Measurements from ENCODE around the gene ACVR1. TPM values are rescaled to one million over a fixed set of nuclear protein-coding genes. Genes with fewer than 3 reads are reported as not detected.

Gene ACVR1
- total RNA-seq, 1 donor from 2014 or later, result 29.9 TPM

DNA sequence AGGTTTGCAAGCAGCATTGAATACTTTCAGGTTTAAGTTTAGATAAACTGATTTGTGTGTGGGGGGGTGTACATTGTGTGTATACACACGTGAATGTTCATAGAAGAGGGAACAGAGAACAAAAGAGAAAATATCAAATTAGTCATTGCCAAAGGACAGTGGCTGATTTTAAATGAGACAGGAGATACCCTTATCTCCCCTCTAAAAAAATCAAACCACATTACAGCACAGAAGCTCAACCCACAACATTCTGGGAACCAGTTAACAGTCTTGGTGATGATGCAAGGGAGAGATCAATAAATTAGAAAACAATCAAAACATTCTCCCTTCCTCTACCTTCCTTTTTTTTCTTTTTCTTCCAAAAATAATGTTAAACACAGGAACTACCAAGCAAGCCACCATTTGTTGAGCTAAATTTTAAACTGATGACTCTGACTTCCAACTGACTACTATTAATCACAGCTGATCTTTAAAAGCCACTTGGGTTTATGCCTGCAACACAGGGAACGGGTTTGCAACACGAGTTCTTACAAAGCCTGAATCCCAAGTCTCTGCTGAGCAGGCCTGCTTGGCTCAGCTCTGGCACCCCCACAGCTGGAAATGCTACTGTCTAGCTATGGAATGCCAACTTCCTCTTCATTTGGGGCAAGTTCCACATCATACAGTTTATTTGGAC is 128.3 kb downstream of the ACVR1 start:
- DNase-seq (ENCODE audit: low spot score), result no peak
- peaks cover 13% of the 10 kb centered on the region for H3K4me1 Mint-ChIP-seq (ENCODE audit: unreplicated experiment)
- no peaks in the 10 kb centered on the region for H3K9me3 Mint-ChIP-seq (ENCODE audit: unreplicated experiment)
- H3K36me3 Mint-ChIP-seq (ENCODE audit: low read depth, unreplicated experiment), result peaks cover 11% of the 10 kb centered on the region
- H3K4me3 Mint-ChIP-seq (ENCODE audit: unreplicated experiment), result no peak overlapping the region
- peaks cover 5% of the 10 kb centered on the region for H3K27me3 Mint-ChIP-seq (ENCODE audit: unreplicated experiment)
- no peak overlapping the region for H3K27ac Mint-ChIP-seq (ENCODE audit: unreplicated experiment)
- TF ChIP-seq, protein P1, sequence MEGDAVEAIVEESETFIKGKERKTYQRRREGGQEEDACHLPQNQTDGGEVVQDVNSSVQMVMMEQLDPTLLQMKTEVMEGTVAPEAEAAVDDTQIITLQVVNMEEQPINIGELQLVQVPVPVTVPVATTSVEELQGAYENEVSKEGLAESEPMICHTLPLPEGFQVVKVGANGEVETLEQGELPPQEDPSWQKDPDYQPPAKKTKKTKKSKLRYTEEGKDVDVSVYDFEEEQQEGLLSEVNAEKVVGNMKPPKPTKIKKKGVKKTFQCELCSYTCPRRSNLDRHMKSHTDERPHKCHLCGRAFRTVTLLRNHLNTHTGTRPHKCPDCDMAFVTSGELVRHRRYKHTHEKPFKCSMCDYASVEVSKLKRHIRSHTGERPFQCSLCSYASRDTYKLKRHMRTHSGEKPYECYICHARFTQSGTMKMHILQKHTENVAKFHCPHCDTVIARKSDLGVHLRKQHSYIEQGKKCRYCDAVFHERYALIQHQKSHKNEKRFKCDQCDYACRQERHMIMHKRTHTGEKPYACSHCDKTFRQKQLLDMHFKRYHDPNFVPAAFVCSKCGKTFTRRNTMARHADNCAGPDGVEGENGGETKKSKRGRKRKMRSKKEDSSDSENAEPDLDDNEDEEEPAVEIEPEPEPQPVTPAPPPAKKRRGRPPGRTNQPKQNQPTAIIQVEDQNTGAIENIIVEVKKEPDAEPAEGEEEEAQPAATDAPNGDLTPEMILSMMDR (IDR thresholded peaks at IDR 0.05; ENCODE audit: unreplicated experiment), result no peak

DNA sequence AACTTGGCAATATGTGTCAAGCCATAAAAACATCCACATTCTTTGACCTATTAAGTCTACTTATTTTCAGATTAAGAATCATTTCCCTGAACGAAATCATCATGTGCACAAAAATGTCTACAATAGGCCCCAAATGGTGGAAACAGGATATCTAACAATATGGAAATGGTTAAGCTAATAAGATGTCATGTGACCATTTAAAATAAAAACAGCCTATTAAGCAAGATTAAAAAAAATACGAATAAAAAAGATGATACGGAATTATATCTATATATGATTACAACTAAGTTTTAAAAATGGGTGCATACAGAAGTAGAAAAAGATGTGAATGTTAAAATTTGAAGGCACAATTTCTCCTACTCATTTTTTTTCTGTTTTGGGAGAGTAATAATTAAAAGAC is 128.8 kb downstream of the ACVR1 start:
- no peaks in the 10 kb centered on the region for H3K9me3 Mint-ChIP-seq (ENCODE audit: unreplicated experiment)
- no peak overlapping the region for H3K27ac Mint-ChIP-seq (ENCODE audit: unreplicated experiment)
- TF ChIP-seq, protein P1 (IDR thresholded peaks at IDR 0.05; ENCODE audit: unreplicated experiment), result no peak
- no peak for DNase-seq (ENCODE audit: low spot score)
- H3K36me3 Mint-ChIP-seq (ENCODE audit: low read depth, unreplicated experiment), result peaks cover 15% of the 10 kb centered on the region
- H3K4me3 Mint-ChIP-seq (ENCODE audit: unreplicated experiment), result no peak overlapping the region
- H3K27me3 Mint-ChIP-seq (ENCODE audit: unreplicated experiment), result peaks cover 5% of the 10 kb centered on the region
- H3K4me1 Mint-ChIP-seq (ENCODE audit: unreplicated experiment), result peaks cover 13% of the 10 kb centered on the region

DNA sequence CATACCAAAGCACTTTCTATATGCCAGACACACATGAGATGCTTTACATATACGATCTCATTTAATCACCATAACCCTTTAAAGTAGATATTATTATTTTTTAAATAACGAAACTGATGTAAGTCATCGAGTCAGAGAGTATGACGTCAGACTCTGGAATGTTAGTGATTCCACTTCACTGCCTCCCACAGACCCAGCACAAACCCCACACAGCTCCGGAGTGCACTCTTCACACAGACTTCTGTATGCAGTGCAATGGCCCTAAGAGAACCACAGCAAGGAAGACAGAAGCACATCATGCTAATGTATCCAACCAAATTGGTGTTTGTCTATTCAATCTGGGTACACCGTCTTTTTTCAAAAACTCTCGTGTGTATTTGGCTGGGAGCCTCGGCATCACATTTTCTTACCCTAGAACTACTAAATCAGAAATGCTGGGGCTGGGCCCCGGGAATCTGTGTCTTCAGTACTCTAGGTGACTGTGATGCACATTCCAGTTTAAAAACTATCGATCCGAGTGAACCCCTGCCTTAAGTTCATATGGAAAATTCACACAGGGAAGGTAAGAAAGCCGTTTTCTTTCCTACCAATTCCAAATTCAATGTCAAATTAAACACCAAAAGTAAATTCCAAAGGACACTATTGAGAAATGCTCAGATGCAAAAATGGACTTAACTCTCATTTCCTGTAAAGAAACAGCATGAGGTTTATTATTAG is 129.7 kb downstream of the ACVR1 start:
- no peaks in the 10 kb centered on the region for H3K9me3 Mint-ChIP-seq (ENCODE audit: unreplicated experiment)
- no peak for DNase-seq (ENCODE audit: low spot score)
- no peak overlapping the region for H3K4me3 Mint-ChIP-seq (ENCODE audit: unreplicated experiment)
- H3K27me3 Mint-ChIP-seq (ENCODE audit: unreplicated experiment), result peaks cover 3% of the 10 kb centered on the region
- H3K27ac Mint-ChIP-seq (ENCODE audit: unreplicated experiment), result peak overlapping the region; percentile 25
- TF ChIP-seq, protein P1 (IDR thresholded peaks at IDR 0.05; ENCODE audit: unreplicated experiment), result no peak
- peaks cover 15% of the 10 kb centered on the region for H3K36me3 Mint-ChIP-seq (ENCODE audit: low read depth, unreplicated experiment)
- H3K4me1 Mint-ChIP-seq (ENCODE audit: unreplicated experiment), result peaks cover 13% of the 10 kb centered on the region

DNA sequence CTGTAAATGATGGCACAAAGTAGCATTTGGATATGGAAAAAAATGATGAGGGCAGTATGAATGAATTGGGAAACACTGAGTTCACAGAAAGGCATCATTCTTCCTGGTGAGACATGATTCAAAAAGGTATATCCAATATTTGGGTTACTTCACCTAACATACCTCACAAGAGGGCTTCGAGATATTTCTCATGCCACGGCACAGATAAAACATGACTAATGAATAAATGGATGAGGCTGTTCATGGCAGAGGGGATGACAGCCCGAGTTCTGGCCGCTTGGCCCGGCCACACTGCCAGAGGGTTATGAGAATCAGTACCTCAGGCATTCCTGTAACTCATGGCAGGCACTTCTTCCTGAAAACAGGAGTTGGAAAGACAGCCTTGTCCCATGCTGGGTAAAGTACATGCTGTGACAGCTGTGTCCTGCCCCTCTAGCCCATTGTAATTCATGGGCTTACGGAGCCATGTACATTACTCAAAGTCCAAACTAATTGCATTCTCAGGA is 131.5 kb downstream of the ACVR1 start:
- H3K27me3 Mint-ChIP-seq (ENCODE audit: unreplicated experiment), result peaks cover 3% of the 10 kb centered on the region
- H3K4me1 Mint-ChIP-seq (ENCODE audit: unreplicated experiment), result peaks cover 13% of the 10 kb centered on the region
- no peak overlapping the region for H3K4me3 Mint-ChIP-seq (ENCODE audit: unreplicated experiment)

More for the DNA sequence above, 131.5 kb downstream of the ACVR1 start:
- Mint-ChIP-seq H3K27ac (ENCODE audit: unreplicated experiment) (no peak overlapping the region), H3K36me3 (ENCODE audit: low read depth, unreplicated experiment) (peaks cover 8% of the 10 kb centered on the region), H3K9me3 (ENCODE audit: unreplicated experiment) (no peaks in the 10 kb centered on the region)
- TF ChIP-seq, protein P1 (IDR thresholded peaks at IDR 0.05; ENCODE audit: unreplicated experiment), result no peak
- no peak for DNase-seq (ENCODE audit: low spot score)
